ENCODE measurements around the gene ARMC10.

ARMC10 gene

GRCh38 chr7:103119791-103120291 lies 44.9 kb downstream of the ARMC10 start:
- TF ChIP-seq POLR2A (IDR thresholded peaks at IDR 0.05; ENCODE audit: extremely low read depth, insufficient read length), result no peak
- no peak for TF ChIP-seq MAX (IDR thresholded peaks at IDR 0.05; ENCODE audit: low read depth, low read length)
- TF ChIP-seq CTCF (IDR thresholded peaks at IDR 0.05; ENCODE audit: low read depth, low read length), result no peak
- TF ChIP-seq MYC (IDR thresholded peaks at IDR 0.05; ENCODE audit: low read depth, low read length), result no peak
- DNase-seq (ENCODE audit: low read depth), result no peak
- H3K4me3 ChIP-seq (ENCODE audit: low read depth, low read length), result no peak overlapping the region

GRCh38 chr7:103120362-103120761 lies 45.4 kb downstream of the ARMC10 start:
- DNase-seq (ENCODE audit: low read depth), result no peak
- no peak for TF ChIP-seq MYC (IDR thresholded peaks at IDR 0.05; ENCODE audit: low read depth, low read length)
- TF ChIP-seq MAX (IDR thresholded peaks at IDR 0.05; ENCODE audit: low read depth, low read length), result no peak
- no peak for TF ChIP-seq POLR2A (IDR thresholded peaks at IDR 0.05; ENCODE audit: extremely low read depth, insufficient read length)
- no peak for TF ChIP-seq CTCF (IDR thresholded peaks at IDR 0.05; ENCODE audit: low read depth, low read length)
- H3K4me3 ChIP-seq (ENCODE audit: low read depth, low read length), result no peak overlapping the region

- no peak overlapping the region for H3K4me3 ChIP-seq (ENCODE audit: low read depth, low read length)
- no peak for DNase-seq (ENCODE audit: low read depth)
- TF ChIP-seq POLR2A (IDR thresholded peaks at IDR 0.05; ENCODE audit: extremely low read depth, insufficient read length) (no peak), MYC (IDR thresholded peaks at IDR 0.05; ENCODE audit: low read depth, low read length) (no peak), CTCF (IDR thresholded peaks at IDR 0.05; ENCODE audit: low read depth, low read length) (no peak), MAX (IDR thresholded peaks at IDR 0.05; ENCODE audit: low read depth, low read length) (no peak)
Measured at GRCh38 chr7:103121641-103122040, 46.7 kb downstream of the ARMC10 start.

- no peak for TF ChIP-seq POLR2A (IDR thresholded peaks at IDR 0.05; ENCODE audit: extremely low read depth, insufficient read length)
- no peak for TF ChIP-seq CTCF (IDR thresholded peaks at IDR 0.05; ENCODE audit: low read depth, low read length)
- no peak overlapping the region for H3K4me3 ChIP-seq (ENCODE audit: low read depth, low read length)
- DNase-seq (ENCODE audit: low read depth), result peak; percentile 75
Measured at GRCh38 chr7:103123529-103123928, 48.6 kb downstream of the ARMC10 start.

GRCh38 chr7:103124429-103124979 lies 49.6 kb downstream of the ARMC10 start:
- H3K4me3 ChIP-seq (ENCODE audit: low read depth, low read length), result no peak overlapping the region
- TF ChIP-seq MAX (IDR thresholded peaks at IDR 0.05; ENCODE audit: low read depth, low read length) (no peak), MYC (IDR thresholded peaks at IDR 0.05; ENCODE audit: low read depth, low read length) (no peak), POLR2A (IDR thresholded peaks at IDR 0.05; ENCODE audit: extremely low read depth, insufficient read length) (no peak), CTCF (IDR thresholded peaks at IDR 0.05; ENCODE audit: low read depth, low read length) (no peak)
- DNase-seq (ENCODE audit: low read depth), result no peak

- TF ChIP-seq CTCF (IDR thresholded peaks at IDR 0.05; ENCODE audit: low read depth, low read length) (no peak), MAX (IDR thresholded peaks at IDR 0.05; ENCODE audit: low read depth, low read length) (no peak), POLR2A (IDR thresholded peaks at IDR 0.05; ENCODE audit: extremely low read depth, insufficient read length) (no peak), MYC (IDR thresholded peaks at IDR 0.05; ENCODE audit: low read depth, low read length) (no peak)
- H3K4me3 ChIP-seq (ENCODE audit: low read depth, low read length), result no peak overlapping the region
- no peak for DNase-seq (ENCODE audit: low read depth)
Measured at GRCh38 chr7:103127006-103127405, 52.1 kb downstream of the ARMC10 start.
